Stomach (tissue), 9 donors: ENCODE data around the gene IKZF4. TPM values are rescaled to one million over a fixed set of nuclear protein-coding genes. Genes with fewer than 3 reads are reported as not detected.

Experiments used
- DNase-seq, 2 donors: peaks; one replicate each; pipeline versions ENCODE4 v3.0.0 to v3.0.0-alpha.2; 2013 to 2019
- H3K27ac ChIP-seq, 5 donors: fragments of 200-600 bp in 4 of 5; sonication (generic) in 4 of 5; one replicate each; pipeline ENCODE4 v1.5.1; 2013 to 2019; ENCODE audit warnings: mild to moderate bottlenecking in 1 of 5, moderate library complexity in 1 of 5
- H3K27me3 ChIP-seq, 3 donors: fragments of 200-600 bp; sonication (generic); one replicate each; pipeline ENCODE4 v1.5.1; 2017 to 2019; ENCODE audit warnings: mixed run types in 1 of 3
- H3K36me3 ChIP-seq, 4 donors: fragments of 200-600 bp; sonication (generic); 1 replicate in 3 of 4; 2 replicates in 1 of 4; pipeline ENCODE4 v1.5.1; 2016 to 2019
- H3K4me1 ChIP-seq, 4 donors: fragments of 200-600 bp; sonication (generic); one replicate each; pipeline ENCODE4 v1.5.1; 2016 to 2019
- H3K4me3 ChIP-seq, 4 donors: fragments of 200-600 bp; sonication (generic) in 3 of 4; one replicate each; pipeline ENCODE4 v1.5.1; 2016 to 2019; ENCODE audit warnings: mild to moderate bottlenecking in 1 of 4
- H3K9me3 ChIP-seq, 4 donors: fragments of 200-600 bp; sonication (generic); one replicate each; pipeline ENCODE4 v1.5.1; 2016 to 2019
- EP300 ChIP-seq: sonication (generic); formaldehyde crosslinking; IDR thresholded peaks from one replicate; pipeline ENCODE4 v1.6.1; 2017; ENCODE audit warnings: antibody characterized with exemption
- POLR2A ChIP-seq, 4 donors: fragments of 450-650 bp; IDR thresholded peaks; one replicate each; pipeline ENCODE4 v1.6.1; 2016; ENCODE audit warnings: antibody characterized with exemption in 4 of 4, control low read depth in 2 of 4, mild to moderate bottlenecking in 1 of 4, moderate library complexity in 1 of 4
- POLR2AphosphoS5 ChIP-seq, 3 donors: sonication (generic); formaldehyde crosslinking; IDR thresholded peaks; one replicate each; pipeline ENCODE4 v1.6.1; 2016; ENCODE audit warnings: antibody characterized with exemption in 3 of 3
- WGBS, 5 donors: extraction: QIAGEN DNeasy Blood & Tissue Kit in 3 of 5; methylation state at CpG; one replicate each; pipeline versions ENCODE4 v1.1.5 to v1.1.7; 2013 to 2018; 5-methylcytosine and 5-hydroxymethylcytosine counted together
- intact Hi-C: fragments of 100-400 bp; cut with DNase I; formaldehyde crosslinking; loops from one replicate; pipeline ENCODE4 v1.15.1; 2023; ENCODE audit warnings: low total_unique reads
- polyA plus RNA-seq, 3 donors: library from polyadenylated mRNA; stranded (reverse); fragments of 200-250 nt; gene quantifications; one replicate each; pipeline ENCODE4 v1.2.3, GENCODE V29; 2013
- total RNA-seq, 5 donors: library from RNA; depleted of rRNA; stranded (reverse); fragments of >200 nt; gene quantifications; one replicate each; pipeline versions ENCODE4 v1.1.0 to v1.2.3, GENCODE V29; 2014 to 2016
- TF ChIP-seq, protein P1 (sequence below), 7 experiments: fragments of 450-650 bp in 4 of 7; fragments of 200-600 bp in 3 of 7; sonication (generic) in 3 of 7; IDR thresholded peaks; one replicate each; pipeline ENCODE4 v1.5.1; 2016 to 2019; ENCODE audit warnings: antibody characterized with exemption in 7 of 7, control low read depth in 2 of 7, mild to moderate bottlenecking in 1 of 7
- donor health status: healthy with polysubstance abuse.
- donor health status: Bipolar disorder and iron deficiency.
- donor health status: healthy.

Gene IKZF4
- total and polyA plus RNA-seq, 8 donors: 1.5 to 15.6 (median 2.9) TPM

DNA sequence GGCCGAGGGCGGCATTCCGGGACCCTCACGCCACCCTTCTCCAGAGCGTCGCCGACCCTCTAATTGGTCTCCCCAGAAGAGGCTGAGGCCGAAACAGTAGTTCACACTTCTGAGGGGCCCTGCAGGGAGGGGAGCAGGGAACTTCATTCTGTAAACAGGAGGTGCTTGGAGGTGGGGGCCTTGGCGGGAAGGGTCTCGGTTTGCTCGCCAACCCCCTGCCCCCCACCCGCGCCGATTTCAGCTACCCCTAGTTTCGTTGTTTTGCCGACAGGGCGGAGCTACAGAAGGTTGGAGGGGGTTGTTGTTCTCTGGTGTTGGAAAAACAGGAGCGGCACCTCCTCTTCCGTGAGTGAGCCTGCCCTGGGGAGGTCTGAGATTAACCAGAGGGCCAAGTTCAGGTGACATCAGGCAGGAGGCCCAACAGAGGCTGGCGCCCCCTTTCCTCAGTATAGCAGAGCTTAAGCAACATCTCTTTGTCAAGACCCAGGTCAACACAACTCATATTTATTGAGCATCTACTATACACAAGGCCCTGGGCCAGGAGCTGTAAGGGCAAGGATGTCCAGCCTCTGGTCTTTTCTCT is 59.8 kb downstream of the IKZF4 start:
- WGBS, 5 donors: 8 to 28% (median 10%) methylated on average over 17 to 20 of the region's 20 CpGs

DNA sequence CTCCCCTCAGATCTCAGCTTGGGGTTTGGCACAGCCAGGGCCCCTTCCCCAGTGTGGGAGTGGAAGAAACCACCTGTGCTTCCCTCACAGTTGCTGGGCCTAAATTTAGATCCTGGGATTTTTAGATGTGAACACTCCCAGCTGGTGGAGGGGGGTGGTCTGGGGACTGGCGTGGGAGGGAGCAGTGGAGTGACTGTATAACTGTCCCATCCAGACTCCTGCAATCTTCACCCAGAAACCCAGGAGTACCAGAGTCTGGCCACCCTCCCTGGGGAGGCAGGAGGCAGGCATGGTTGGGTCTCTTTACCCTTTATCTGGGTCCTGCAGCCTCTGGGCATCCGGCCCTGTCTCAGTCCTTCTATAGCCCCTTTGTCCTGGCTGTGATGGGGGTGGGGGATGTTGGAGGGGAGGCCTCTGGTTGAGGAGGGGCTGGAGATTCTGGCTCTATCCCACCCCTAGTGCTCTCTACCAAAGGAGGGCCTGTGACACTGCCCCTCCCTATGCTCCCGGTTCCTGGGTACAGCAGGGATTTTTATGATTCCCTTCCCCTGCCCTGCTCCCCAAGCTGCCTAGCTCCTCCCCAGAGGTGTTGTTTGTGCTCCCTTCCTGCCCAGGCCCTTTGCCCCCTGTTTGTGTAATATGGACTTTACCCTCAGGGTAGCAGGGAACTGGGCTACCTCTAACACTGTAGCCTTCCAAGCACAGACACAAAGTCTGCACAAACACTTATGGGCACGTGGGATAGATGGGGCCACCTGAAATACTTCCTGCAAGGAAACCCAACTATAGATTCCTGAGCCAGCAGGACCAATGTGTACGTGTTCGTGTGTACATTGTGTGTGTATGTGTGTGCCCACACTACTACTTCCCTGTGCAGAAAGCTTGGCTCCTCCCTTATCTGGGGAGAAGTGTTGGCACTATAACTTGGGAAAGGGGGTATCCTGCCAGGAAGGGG is 60.8 kb downstream of the IKZF4 start:
- DNase-seq: peak; percentile 82 to 92
- TF ChIP-seq POLR2A (IDR thresholded peaks at IDR 0.05) (peak in 2 of 4 donors; percentile 60 to 69), POLR2AphosphoS5 (IDR thresholded peaks at IDR 0.05) (peak in 2 of 3 donors; percentile 84 to 94), EP300 (no peak)
- TF ChIP-seq, protein P1, sequence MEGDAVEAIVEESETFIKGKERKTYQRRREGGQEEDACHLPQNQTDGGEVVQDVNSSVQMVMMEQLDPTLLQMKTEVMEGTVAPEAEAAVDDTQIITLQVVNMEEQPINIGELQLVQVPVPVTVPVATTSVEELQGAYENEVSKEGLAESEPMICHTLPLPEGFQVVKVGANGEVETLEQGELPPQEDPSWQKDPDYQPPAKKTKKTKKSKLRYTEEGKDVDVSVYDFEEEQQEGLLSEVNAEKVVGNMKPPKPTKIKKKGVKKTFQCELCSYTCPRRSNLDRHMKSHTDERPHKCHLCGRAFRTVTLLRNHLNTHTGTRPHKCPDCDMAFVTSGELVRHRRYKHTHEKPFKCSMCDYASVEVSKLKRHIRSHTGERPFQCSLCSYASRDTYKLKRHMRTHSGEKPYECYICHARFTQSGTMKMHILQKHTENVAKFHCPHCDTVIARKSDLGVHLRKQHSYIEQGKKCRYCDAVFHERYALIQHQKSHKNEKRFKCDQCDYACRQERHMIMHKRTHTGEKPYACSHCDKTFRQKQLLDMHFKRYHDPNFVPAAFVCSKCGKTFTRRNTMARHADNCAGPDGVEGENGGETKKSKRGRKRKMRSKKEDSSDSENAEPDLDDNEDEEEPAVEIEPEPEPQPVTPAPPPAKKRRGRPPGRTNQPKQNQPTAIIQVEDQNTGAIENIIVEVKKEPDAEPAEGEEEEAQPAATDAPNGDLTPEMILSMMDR (IDR thresholded peaks at IDR 0.05): peak in 1 of 7 experiments; percentile 28
- peaks cover 0 to 24% (median 15%) of the 10 kb centered on the region in 4 donors for H3K36me3 ChIP-seq
- intact Hi-C loops: no loop called here
- H3K4me3 ChIP-seq: peak overlapping the region; percentile 55 to 73 (median 66)
- peaks cover 20 to 67% (median 53%) of the 10 kb centered on the region in 4 donors for H3K4me1 ChIP-seq
- peaks cover 0 to 15% (median 6%) of the 10 kb centered on the region in 3 donors for H3K27me3 ChIP-seq
- H3K9me3 ChIP-seq: no peaks in the 10 kb centered on the region
- peak overlapping the region; percentile 92 to 98 (median 93) for H3K27ac ChIP-seq
- WGBS, 5 donors: 26 to 48% (median 32%) methylated on average over 5 to 6 of the region's 6 CpGs

More for the DNA sequence above, 59.8 kb downstream of the IKZF4 start:
- peak overlapping the region; percentile 92 to 98 (median 93) for H3K27ac ChIP-seq
- H3K4me3 ChIP-seq: peak overlapping the region; percentile 55 to 73 (median 66)
- H3K9me3 ChIP-seq: no peaks in the 10 kb centered on the region
- H3K27me3 ChIP-seq: peaks cover 0 to 15% (median 6%) of the 10 kb centered on the region in 3 donors
- H3K4me1 ChIP-seq: peaks cover 20 to 57% (median 46%) of the 10 kb centered on the region in 4 donors
- TF ChIP-seq EP300 (no peak), POLR2A (IDR thresholded peaks at IDR 0.05) (peak in 1 of 4 donors; percentile 17), POLR2AphosphoS5 (IDR thresholded peaks at IDR 0.05) (peak in 2 of 3 donors; percentile 59 to 76)
- TF ChIP-seq, protein P1 (IDR thresholded peaks at IDR 0.05): no peak
- peak; percentile 70 to 86 for DNase-seq
- H3K36me3 ChIP-seq: peaks cover 0 to 19% (median 11%) of the 10 kb centered on the region in 4 donors
- intact Hi-C loops: no loop called here

DNA sequence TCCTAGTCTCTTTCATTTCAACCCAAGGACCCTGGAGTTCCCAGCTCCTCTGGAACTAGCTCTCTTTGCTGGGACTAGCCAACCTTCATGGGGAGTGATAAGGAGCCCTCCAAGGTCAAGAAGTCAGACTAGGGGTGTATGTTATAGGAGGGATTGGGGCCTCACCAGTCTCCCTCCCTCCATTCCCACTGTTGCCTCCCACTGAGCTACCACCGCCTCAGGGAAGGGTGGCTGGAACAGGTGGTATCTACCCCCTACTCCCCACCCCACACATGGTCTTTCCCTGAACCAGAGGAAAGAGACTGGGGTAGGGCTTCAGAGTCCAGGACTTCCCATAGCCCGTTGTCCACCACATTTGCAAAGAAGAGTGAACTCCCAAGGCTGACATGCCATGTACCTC is 61.5 kb downstream of the IKZF4 start:
- intact Hi-C loops: no loop called here
- H3K4me1 ChIP-seq: peaks cover 20 to 74% (median 58%) of the 10 kb centered on the region in 4 donors
- H3K9me3 ChIP-seq: no peaks in the 10 kb centered on the region
- DNase-seq: no peak
- 25 to 49% (median 41%) methylated on average over 2 of the region's 2 CpGs for WGBS, 5 donors
- H3K4me3 ChIP-seq: peak overlapping the region; percentile 6 to 73 (median 39)
- peak overlapping the region; percentile 92 to 98 (median 93) for H3K27ac ChIP-seq
- H3K36me3 ChIP-seq: peaks cover 0 to 28% (median 17%) of the 10 kb centered on the region in 4 donors
- peaks cover 0 to 15% (median 6%) of the 10 kb centered on the region in 3 donors for H3K27me3 ChIP-seq
- TF ChIP-seq POLR2A (IDR thresholded peaks at IDR 0.05) (no peak), POLR2AphosphoS5 (IDR thresholded peaks at IDR 0.05) (no peak), EP300 (no peak)
- TF ChIP-seq, protein P1 (IDR thresholded peaks at IDR 0.05): no peak

DNA sequence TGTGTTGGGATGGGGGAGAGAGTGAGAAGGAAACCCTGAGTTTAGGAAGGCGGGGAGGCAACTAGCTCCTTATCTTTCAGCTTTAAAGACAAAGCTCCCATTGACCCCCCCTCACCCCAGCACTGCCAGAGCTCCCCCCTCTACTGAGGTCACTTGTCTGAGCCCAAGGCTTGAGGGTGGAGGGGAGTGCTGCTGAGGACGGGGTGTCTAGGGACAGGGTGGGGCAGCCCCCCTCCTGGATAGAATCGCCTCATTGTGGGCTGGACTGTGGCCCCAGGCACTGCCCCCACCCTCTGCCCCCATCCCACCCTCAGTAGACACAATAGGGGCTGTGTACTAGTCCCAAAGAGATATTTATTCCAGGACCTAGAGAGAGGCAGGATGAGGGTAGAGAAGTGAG is 62.1 kb downstream of the IKZF4 start:
- intact Hi-C loops: no loop called here
- peaks cover 20 to 80% (median 64%) of the 10 kb centered on the region in 4 donors for H3K4me1 ChIP-seq
- DNase-seq: peak in 1 of 2 donors; percentile 53
- peaks cover 5 to 34% (median 19%) of the 10 kb centered on the region in 4 donors for H3K36me3 ChIP-seq
- WGBS, 5 donors: 27 to 41% (median 34%) methylated on average over 3 of the region's 3 CpGs
- peaks cover 0 to 15% (median 6%) of the 10 kb centered on the region in 3 donors for H3K27me3 ChIP-seq
- no peaks in the 10 kb centered on the region for H3K9me3 ChIP-seq
- peak overlapping the region; percentile 92 to 98 (median 93) for H3K27ac ChIP-seq
- peak overlapping the region; percentile 6 to 73 (median 39) for H3K4me3 ChIP-seq
- TF ChIP-seq POLR2AphosphoS5 (IDR thresholded peaks at IDR 0.05): no peak
- no peak for TF ChIP-seq EP300
- TF ChIP-seq, protein P1 (IDR thresholded peaks at IDR 0.05): no peak
- no peak for TF ChIP-seq POLR2A (IDR thresholded peaks at IDR 0.05)
